Activated CD8-positive, alpha-beta memory T cell treated with anti-CD3 and anti-CD28 coated beads, Interleukin-2, amount 50 U/mL, for 1 hour (primary cell): Measurements from ENCODE around the gene PRSS12.
"Not testable (repeated sequence)": the region's sequence is repeated elsewhere in the genome, so short reads cannot be mapped to it uniquely, and the experiment has no call there.

Experiments used
- DNase-seq: peaks from one replicate; pipeline ENCODE4 v3.0.0-alpha.2; 2020; ENCODE audit errors: extremely low read depth

Gene PRSS12

DNA sequence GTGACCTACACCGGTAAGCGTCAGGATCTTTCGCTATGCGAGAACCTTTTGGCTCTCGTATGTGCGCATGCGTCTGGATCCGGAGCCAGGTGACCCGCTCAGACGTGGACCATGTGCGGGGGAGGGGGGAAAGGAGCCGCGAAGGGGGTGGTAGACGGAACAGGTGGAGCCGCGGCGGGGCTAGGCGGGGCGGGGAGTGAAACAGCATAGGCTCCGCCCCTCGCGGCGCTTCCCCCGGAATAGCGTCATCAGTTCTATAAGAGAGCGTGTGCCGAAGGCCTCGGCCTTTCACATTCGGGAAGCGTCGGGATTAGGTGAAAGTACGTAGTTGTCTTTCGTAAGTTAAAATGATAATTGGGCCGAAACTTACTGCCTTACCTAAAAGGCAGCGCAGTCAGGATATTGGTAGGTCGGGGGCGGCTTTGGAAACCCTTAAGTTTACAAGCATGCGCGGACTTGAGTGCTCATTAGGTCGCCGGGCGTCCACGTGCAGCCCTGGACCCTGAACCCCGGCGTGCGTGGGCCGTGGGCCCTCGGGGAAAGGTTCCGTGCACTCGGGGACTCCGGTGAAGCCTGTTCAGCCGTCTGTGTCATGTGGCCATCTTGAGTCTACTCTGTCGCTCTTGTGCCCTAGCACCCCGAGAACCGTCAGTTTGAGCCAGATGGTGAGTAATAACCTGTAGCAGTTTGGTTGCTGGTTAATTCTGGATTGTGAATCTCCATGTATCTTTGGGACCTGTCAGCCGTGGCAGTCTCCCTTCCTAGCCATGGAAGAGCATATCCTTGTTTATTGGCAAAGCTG lies 74.1 kb downstream of the PRSS12 start:
- DNase-seq, result peak; percentile 97

DNA sequence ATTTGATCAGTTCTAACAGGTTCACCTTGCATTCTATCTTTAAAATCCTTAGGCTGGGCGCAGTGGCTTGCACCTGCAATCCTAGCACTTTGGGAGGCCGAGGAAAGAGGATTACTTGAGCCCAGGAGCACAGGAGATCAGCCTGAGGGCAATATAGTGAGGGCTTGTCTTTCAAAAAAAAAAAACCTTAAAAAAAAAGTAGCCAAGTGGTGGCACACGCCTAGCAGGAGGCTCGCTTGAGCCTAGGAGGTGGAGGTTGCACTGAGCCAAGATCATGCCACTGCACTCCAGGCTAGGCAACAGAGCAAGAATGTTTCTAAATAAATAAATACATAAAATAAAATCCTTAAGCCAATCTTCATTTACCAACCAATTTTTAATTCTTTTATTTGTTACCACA lies 75.6 kb downstream of the PRSS12 start:
- DNase-seq, result no peak

DNA sequence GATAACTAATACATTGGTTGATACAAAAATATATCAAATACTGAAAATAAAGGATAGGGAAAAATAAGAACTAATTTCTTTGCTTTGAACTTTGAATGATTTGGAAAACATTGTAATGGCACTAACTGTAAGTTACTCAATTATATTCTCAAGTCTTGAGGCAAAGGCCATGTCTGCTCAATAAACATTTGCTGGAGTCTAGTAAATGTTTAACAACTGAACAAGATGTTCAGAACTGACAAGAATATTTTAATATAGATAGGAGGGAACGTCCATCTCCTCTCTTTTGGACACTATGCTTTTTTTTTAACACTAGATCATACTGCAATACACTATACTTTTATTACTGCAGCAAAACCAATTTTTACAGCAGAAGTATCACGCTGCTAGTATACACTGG lies 76.2 kb downstream of the PRSS12 start:
- no peak for DNase-seq

DNA sequence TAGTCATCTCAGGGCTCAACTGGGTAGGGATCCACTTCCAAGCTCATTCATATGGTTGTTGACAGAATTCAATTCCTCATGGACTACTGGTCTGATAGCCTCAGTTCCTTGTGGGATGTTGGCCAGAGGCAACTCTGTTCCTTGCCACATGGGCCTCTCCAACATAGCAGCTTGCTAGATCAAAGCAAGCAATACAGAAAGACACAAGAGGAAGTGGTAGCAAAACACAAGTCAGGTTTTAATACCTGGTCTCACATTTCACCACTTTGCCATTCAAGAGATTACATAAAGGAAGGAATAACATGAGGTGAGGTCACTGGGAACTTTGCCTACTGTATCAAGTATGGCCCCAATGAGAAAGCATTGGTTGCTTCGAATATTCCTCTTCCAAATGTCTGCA lies 79.2 kb downstream of the PRSS12 start:
- no peak for DNase-seq

DNA sequence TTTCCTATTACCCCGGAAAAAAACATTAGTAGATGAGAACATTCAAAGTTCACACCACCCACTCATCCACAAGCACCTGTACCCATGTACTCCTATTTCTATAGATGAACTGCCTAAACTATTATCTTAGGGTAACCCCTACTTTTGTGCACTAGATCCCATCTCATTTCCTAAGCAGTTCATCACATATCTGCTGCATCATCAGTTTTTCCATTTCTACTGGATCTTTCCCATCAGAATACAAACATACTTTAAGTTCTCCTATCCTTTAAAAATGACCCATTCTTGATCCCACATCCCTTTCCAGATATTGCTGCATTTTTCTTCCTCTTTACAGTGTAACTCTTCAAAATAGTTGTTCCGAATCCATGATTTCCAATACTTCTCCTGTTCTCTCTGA lies 81.0 kb downstream of the PRSS12 start:
- DNase-seq, result no peak

DNA sequence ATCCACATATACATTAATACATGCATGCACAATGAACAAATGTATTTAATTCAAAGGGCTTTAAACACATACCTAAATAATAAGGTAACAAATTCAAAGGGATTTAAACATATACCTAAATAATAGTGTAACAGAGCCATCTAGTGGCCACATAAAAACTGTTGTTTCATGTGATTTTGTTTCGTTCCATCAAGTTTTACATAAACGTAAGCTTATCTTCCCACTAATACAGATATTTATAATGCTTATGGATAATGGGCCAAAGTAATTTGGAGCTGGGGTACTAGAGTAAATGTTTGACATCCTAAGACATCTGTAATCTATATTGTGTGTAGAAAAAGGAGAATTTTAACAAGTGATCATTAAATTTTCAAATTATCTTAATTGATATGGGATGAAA lies 82.3 kb downstream of the PRSS12 start:
- no peak for DNase-seq

DNA sequence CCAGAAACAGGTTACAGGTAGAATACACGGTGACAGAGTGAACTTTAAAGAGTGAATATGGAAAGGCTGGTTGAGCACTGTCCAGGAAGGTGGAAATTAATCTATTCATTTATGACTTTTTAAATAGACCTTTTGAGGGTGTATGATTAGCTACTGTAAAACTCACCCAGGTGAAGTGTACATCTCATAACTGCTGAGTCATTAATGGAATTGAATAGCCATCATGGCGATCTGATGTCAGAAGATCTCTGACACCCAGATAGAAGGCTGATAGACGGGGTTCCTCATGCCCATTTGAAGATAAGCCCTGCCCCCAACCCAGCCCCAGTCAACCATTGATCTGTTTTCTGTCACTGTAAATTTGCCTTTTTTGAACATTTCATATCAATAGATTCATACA lies 84.0 kb downstream of the PRSS12 start:
- no peak for DNase-seq

DNA sequence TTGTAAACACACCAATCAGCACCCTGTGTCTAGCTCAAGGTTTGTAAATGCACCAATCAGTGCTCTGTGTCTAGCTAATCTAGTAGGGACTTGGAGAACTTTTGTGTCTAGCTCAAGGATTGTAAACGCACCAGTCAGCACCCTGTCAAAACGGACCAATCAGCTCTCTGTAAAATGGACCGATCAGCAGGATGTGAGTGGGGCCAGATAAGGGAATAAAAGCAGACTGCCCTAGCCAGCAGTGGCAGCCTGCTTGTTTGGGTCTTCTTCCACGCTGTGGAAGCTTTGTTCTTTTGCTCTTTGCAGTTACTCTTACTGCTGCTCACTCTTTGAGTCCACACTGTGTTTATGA lies 86.7 kb downstream of the PRSS12 start:
- DNase-seq, result not testable (repeated sequence)

DNA sequence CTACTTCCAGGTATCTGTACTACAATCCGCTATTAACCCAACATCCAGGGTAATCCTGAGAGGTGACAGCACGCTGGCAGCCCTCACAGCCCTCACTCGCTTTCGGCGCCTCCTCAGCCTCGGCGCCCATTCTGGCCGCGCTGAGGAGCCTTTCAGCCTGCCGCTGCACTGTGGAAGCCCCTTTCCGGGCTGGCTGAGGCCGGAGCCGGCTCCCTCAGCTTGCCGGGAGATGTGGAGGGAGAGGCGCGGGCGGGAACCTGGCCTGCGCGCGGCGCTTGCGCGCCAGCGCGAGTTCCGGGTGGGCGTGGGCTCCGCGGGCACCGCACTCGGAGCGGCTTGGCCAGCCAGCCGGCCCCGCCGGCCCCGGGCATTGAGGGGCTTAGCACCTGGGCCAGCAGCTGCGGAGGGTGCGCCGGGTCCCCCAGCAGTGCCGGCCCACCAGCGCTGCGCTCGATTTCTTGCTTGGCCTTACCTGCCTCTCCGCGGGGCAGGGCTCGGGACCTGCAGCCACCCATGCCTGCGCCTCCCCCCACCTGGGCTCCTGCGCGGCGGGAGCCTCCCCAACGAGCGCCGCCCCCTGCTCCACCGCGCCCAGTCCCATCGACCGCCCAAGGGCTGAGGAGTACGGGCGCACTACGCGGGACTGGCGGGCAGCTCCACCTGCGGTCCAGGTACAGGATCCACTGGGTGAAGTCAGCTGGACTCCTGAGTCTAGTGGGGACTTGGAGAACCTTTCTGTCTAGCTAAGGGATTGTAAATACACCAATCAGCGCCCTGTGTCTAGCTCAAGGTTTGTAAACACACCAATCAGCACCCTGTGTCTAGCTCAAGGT lies 87.3 kb downstream of the PRSS12 start:
- no peak for DNase-seq

DNA sequence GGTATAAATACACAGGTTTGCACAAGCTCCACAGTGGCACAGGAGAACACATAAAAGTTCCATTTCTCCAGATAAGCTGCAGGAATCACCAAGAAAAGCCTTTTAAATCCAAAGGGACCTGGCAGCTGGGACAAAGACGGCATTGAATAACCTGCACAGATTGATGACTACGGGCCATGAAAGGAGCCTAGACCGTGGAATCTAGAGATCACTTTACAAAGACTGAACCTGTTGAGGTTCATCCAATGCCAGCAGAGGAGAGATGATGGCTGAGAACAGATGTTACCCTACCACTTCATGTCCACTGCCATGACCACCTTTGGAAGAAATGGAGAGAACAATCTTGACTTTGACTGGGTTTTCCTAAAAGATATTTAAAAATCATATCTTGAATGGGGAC lies 88.7 kb downstream of the PRSS12 start:
- DNase-seq, result no peak

DNA sequence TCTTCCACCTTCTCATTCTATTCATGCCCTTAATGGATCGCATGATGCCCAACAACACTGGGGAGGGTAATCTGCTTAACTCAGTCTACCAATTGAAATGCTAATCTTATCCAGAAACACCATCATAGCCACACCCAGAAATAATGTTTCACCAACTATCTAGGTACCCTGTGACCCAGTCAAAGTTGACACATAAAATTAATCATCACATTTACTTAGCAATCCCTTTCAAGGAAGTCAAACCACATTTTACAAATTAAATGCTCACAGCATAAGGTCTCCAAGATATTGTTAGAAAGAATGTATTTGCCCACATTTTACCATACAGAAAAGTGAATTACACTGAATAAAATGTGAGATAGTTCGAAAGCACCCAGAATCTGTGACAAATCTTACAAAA lies 92.5 kb downstream of the PRSS12 start:
- no peak for DNase-seq

DNA sequence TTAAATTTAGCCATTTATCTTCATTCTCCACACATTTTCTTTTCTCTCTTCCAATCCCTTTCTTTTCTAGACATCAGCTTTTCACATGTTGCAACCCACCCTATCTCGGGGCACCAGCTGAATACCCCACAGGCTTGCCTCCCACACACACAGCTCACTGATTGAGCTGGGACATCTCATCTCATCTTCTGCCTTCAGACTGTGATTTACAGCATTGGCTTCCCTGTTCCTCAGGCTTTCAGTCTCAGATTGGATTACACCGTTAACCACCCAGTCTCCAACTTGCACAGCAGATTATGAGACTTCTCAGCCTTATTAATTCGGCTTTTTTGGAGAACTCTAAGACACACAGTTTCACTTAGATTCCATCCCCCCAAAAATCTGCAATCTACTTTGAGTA lies 93.7 kb downstream of the PRSS12 start:
- DNase-seq, result no peak

DNA sequence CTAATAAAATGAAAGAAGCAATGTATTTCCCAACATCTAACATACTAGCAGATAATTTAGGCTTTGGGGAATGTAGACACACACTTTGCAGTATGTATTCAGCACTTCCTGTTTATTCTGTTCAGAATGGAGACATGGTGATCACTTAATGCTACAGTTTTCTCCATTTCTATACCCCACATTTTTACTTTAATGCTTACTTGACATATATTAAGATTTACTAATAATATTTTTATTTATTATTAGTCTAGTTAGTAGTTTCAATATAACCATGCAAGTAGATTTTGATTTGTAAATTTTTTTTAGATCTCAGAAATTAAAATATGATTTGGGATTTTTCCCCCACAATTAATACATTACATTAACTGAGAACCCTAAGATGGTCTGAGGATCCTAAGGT lies 98.4 kb downstream of the PRSS12 start:
- no peak for DNase-seq

DNA sequence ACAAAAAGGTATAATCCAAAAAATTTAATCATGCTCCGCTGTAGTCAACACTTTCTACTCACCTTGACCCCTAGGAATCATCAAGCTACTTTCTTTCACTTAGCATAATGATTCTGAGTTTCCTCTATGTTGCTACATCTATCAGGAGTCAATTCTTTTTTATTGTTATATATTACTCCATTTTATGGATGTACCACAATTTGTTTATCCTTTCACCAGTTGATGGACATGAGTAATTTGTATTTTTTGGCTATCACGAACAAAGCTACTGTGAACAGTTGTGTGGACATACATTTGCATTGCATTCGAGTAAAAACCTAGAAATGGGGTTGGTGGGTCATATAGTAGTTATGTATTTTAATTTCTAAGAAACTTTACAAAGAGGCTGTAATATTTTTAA lies 102.9 kb downstream of the PRSS12 start:
- DNase-seq, result no peak

DNA sequence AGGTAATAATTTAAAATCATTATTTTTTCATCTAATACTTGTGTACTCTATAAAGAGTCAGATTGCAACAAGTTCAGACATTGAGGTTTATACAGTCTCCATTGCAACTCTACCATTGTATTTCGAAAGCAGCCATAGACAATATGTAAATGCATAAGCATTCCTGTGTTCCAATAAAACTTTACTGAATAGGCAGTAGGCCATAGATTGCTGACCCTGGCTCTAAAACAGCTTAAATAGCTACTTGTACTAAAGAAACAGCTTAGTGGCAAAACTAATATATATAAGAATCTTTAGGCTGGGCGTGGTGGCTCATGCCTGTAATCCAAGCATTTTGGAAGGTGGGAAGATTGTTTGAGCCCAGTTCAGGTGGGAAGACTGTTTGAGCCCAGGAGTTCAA lies 115.3 kb downstream of the PRSS12 start:
- no peak for DNase-seq

DNA sequence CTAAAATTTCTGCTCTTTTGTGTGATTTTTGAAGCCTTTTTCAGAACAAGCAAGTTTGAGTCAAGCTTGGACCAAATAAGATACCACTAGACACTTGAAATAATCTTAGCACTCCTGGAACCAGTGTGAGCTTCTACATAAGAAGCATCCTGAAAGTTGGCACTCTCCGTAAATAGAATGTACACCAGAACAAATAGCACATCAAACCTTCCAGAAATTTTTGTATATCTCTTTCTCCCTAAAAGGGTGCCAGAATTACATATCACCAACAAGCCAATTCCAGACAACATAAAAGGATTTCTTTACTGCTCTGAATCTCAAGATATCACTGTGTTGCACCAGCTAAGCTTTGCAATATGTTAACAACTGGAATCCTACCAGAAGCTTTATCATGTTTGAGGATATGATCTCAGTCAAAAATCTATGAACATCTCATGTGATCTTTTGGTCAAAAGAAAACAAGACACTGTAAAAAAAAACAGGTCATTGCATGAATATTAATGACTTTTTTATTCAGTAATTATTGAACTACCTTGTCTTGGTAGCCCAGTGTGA lies 117.2 kb downstream of the PRSS12 start:
- DNase-seq, result no peak
